Esophagus muscularis mucosa (tissue), 4 donors: ENCODE measurements around the gene EIF2S2.

Source experiments
- EP300 ChIP-seq: sonication (generic); formaldehyde crosslinking; IDR thresholded peaks from one replicate; pipeline ENCODE4 v1.6.1; 2017; ENCODE audit warnings: antibody characterized with exemption
- POLR2A ChIP-seq: fragments of 450-650 bp; IDR thresholded peaks from one replicate; pipeline ENCODE4 v1.6.1; 2017; ENCODE audit warnings: antibody characterized with exemption, moderate library complexity, mild to moderate bottlenecking, low read depth
- TF ChIP-seq, protein P1 (sequence below), 3 experiments: fragments of 200-600 bp in 2 of 3; fragments of 450-650 bp in 1 of 3; sonication (generic) in 2 of 3; IDR thresholded peaks; one replicate each; pipeline ENCODE4 v1.5.1; 2017 to 2019; ENCODE audit warnings: antibody characterized with exemption in 3 of 3, mild to moderate bottlenecking in 2 of 3, moderate library complexity in 1 of 3

DNA sequence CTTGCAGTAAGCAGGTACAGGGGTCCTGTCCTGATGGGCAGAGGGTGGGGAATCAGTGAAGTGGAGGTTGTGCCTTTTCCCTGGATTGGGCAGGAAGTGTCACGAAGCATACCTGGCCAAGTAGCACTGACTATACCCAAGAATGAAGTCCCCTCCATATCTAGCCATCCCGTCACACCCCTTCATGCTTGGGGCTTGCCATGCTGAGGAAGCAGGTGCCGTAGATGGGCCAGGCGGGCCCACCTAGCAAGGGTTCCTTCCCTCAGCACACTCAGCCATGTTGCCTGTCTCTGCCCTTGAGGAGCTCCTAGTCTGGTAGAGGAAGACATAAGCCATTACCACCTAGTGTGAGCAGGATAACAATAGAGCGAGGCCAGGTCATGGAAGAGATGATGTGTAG is 33.5 kb downstream of the EIF2S2 start:
- TF ChIP-seq EP300 (no peak), POLR2A (no peak)
- TF ChIP-seq, protein P1, sequence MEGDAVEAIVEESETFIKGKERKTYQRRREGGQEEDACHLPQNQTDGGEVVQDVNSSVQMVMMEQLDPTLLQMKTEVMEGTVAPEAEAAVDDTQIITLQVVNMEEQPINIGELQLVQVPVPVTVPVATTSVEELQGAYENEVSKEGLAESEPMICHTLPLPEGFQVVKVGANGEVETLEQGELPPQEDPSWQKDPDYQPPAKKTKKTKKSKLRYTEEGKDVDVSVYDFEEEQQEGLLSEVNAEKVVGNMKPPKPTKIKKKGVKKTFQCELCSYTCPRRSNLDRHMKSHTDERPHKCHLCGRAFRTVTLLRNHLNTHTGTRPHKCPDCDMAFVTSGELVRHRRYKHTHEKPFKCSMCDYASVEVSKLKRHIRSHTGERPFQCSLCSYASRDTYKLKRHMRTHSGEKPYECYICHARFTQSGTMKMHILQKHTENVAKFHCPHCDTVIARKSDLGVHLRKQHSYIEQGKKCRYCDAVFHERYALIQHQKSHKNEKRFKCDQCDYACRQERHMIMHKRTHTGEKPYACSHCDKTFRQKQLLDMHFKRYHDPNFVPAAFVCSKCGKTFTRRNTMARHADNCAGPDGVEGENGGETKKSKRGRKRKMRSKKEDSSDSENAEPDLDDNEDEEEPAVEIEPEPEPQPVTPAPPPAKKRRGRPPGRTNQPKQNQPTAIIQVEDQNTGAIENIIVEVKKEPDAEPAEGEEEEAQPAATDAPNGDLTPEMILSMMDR (IDR thresholded peaks at IDR 0.05): no peak
